Measurements from ENCODE around the gene PDE4B.

Gene PDE4B

DNA sequence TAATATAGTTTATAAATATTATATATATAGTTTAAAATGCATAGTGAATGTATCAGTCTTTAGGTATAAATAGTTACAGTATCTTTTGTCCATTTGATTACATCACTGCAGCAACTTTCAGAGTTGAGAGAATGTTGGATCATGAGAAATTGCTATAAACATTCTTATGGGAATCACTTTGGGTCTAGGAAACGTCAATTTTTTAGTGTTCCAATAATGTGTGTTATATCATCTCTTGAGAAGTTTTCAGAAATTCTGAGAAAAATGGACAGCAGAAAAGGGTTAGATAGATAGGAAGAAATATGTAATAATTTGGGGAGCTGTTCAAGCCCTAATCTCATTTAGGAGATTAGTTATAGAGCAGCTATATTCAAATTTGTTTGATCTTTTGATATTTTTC, 556.1 kb downstream of the PDE4B start:
- no peak for DNase-seq

DNA sequence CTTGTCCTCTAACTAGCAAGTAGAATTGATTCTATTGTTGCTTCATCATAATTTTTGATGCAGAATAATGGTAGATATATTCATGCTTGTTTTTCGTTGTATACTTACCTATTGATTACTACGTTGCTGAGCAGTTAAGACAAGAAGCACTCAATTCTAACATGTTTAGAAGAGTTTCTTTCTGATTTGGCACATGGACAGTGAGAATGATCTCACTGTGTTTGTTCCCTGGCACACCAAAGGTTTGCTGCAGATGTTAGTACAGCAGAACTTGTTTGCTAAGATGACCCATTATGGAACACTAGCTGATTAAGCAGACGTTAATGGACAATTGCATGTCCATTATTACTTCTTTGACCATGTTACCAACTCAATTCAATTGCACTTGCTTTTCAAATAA, 556.5 kb downstream of the PDE4B start:
- no peak for DNase-seq

DNA sequence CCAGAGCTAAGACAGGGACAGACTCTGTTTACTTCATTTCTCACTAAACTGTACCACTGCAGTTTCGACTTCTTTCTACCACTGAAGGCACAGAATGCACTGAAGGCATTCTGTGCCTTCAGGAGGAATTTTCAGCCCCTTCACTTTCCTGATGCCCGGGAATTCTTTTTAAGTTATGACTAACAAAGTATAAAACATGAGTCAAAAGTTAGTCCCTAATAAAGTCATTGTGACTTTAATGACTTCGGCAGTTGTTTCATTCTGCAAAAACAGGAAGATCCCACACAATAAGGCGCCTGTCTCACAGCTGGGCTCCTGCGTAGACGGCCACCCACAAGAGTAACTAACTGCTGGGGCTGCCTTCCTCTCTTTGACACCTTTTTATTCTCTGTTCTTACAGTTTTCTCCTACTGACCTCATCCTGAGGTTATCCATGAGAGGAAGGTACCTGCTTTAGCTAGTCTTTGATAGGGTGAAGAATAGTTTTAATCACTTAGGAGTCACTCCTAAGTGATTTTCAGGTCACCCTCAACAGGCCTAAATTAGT, 557.4 kb downstream of the PDE4B start:
- peak; percentile 58 for DNase-seq

DNA sequence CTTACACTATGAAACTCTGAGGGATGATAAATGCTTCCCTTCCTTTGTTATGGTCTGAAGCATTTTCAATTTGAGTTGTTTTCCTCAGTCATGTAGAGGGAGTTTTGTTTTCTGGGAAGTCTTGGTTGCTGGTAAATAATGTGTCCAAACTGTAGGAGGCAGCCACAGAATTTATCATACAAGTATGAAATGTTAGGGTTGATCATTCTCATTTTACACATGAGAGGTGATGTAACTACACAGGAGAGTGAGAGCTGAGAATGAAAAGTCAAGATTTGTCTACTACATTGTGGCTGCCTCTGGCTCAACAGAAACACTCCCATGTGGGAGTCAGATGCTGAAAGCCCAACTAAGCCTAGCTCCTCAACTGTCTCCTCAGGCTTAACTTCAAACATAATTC, 558.8 kb downstream of the PDE4B start:
- DNase-seq: no peak

DNA sequence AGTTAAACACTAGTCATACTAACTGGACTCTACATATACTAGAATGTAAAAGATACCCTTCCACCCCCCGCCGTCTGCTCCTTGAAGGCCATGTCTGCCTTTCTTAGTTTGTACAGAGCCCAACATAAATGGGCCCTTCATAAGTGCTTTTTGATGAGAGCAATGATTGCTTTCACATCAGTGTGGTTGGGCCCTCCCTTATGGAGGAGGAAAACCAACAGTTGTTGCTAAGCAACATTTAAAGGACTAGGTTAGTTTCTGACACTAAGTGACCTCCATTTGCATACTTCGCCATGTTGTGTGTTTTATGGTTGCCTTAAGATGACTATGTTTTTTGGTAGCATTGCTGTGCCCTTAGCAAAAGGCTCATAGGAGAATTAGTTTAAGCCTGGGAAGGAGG, 559.2 kb downstream of the PDE4B start:
- no peak for DNase-seq

DNA sequence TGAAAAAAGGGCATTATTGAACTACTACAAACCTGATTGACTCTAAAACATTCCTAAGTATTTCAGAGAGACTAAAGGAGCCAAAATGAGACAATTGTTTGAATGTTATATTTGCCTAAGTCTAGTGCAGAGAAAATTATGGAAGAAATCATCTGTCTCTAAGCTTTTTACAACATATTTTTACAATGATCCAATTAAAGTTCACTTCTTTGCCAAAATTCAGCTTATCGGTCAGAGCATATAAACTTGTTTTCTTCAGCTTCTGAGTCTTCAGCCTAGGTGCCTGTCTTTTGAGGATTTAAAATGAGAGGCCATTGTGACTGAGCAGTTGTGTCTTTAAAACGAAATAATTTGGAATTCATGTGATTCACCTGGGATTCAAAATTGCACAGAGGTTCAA, 560.1 kb downstream of the PDE4B start:
- DNase-seq: no peak

DNA sequence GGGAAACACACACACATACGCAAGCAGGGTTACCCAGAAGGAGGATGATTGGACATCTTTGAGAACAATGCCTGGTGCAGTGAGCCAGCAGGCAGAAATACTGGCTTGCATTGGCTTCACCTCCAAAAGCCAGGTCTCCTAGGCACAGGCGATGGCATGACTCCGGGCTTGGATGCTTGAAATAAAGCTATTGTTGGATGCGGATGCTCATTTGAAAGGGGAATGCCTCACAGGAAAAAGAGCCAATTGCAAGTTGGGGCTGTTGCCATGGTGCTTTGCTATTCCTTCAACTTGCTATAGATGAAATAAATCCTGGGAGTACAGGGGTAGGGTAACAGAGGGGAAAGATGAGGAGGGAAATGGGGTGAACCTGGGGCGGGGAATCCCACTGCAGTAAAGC, 560.6 kb downstream of the PDE4B start:
- DNase-seq: no peak

DNA sequence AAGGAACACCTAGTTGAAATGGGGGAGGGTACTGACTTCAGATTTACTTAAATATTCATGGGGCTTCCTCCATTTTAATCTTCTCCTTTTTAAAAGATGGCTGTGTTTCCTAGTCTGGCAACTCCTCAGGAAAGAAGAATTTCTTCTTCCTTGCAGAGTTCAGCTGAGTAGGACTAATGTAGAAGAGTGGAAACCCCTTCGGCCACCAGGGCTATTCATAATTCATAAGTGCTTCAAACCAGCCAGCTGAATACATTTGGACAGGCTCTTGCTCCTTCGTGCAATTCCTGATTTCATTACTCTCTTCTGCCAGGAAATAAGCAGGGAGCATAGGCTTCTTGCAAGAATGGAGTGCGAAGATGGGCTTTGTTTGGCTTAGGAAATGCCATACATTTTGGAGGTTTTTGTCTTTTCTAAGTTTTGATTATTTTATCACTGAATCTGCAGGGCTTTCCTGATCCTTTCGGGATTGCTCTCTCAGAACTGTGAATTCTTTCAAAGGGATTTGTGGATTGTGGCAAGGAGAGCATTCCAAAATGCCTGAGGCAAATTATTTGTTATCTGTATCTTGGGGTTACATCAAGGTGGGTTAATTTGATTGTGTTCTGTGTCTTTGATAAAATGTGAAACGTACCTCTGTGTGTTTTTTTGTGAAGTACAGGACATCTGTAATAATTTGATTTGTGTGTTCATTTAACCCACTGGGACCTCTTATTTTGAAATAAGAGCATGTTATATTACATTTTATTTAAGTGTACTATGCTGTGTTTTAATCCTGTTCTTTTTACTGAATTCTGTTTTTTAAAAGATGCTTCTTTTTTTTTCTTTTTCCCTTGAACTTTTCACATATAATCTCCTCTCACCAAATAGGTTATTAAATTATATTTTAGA, 561.9 kb downstream of the PDE4B start:
- DNase-seq: no peak

DNA sequence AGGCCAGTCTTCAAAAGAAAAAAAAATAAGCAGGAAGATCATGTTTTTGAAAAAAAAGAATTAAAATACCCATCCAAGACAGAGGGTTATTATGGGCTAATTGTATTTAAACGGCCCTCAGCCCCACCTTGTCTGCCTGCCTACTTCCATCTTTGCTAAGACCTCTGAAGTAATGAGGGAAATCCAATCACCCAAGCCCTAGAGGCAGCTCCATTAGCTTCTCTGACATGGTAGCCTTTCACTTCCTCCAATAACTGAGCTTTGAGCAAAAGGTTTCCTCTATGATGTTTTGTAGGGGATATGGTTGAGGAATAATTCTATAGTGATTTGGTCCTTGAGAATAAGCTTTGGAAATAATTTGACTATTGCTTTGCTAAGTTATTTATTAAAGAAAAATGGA, 563.1 kb downstream of the PDE4B start:
- no peak for DNase-seq

DNA sequence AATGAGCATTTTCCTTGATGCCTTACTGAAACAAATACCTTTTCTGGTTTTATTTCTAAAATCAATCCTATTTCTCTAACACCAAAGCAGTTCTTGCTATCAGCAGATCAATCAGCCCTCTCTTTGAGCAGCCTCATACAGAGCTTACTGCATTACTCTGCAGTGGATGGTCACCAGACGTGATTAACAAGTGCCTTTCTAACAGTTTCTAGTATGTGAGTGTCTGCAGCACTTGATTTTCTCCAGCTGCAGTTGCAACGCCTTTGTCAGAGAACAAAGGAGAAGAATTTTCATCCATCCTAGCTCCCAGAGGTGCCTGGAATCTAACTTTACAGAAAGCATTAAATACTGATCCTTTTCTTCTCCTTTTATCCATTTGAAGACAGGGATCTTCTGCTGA, 563.9 kb downstream of the PDE4B start:
- DNase-seq: no peak

DNA sequence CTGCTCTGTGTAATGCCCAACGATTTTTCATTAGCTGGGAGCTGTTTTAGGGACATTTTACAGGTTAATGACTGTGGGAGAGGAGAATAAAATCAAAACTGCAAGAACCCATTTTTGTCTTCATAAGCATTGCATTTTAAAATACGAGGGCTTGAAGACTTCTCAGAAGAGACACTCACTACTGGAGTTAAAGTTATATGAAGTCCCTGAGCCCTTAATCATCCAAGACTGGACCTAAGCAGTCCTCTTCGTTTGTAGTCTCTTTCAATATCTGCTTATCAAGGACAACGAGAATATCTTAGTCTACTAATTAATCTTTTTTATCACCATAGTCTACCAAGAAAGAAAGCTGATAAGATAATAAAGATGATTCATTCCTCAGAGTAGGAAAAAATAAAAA, 564.3 kb downstream of the PDE4B start:
- no peak for DNase-seq

DNA sequence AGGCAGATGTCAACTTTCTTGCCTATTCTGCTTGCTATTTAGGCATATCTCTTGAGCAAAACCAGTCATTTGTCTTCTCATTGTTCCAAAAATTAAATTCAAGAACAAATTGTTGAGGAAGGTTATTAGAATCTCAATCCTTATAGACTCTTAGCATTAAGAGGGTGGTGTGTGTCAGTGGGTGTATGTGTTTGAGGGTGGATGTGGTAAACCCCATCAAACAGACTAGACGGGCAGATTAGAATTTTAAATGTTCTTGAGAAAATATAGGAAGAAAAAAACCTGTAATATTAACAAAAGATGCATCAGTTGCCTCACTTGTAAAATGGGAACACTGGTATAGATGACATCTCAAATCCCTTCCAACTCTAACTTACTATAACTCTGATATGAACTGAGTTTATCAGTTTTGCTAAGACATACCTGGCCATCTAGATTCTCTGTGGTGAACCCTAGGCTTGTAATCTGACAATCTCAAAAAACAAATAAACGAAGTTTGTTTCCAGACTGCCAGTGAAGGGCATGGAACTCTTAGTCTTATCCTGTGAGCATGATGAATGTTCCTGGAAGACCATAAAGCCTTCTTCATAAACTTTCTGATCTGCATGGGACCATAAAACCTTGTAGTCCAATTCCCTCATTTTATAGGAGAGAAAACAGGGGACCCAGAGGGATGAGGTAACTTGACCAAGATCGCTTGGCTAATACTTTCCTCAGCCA, 564.9 kb downstream of the PDE4B start:
- no peak for DNase-seq

DNA sequence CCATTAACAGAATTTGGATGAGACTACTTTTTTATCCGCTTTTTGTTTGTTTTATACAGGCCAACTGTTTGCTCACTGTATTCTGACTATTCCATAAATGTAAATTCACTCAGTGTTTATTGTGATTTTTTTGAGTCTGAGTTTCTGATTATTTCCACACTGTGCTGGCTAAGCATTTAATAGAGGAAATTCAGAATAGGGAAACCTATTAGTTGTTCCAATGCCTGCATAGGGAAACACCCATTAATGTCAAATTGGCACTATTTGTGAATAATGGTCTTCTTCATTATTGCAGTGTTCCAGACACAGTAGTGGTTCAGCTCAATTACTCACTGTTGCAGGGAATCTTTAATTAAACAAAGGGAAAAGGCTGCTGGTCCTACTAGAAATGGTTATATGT, 566.6 kb downstream of the PDE4B start:
- no peak for DNase-seq

DNA sequence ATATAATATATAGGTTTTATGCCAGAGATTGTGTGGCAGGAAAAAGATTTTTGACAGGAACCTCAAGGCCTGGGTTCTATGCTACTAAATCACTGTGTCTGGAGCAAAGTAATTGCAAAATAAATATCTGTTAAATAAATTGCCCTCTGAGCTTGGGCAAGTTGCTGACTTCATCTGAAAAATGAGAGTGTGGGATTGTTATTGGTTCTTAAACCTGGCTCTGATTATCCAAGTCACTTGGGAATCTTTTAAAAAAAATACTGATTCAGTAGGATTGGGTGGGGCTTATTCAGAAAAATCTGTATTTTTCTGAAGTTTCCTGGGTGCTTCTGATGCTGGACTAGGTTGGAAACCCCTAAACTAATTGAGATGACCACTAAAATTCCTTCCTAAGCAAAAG, 567.1 kb downstream of the PDE4B start:
- DNase-seq: no peak

DNA sequence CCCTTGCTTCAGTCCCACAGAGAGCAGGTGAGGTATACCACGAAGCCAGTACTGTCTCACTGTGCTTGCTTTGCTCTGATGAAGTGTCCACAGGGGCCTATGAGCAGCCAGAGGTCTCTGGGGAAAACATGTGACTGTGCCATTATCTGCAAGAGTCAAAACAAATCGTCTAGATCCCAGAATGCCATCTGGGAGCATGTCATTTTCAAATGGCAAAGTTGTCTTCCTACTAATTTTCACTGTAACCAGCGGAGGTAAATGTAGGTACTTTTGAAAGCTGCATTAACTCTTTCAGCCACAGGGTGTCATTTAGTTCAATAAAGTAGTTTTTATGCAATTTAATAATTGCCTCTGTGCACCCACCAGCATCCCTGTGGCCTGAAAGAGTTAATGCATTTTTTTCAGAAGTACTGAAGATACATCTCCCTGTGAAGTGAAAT, 567.6 kb downstream of the PDE4B start:
- DNase-seq: no peak

DNA sequence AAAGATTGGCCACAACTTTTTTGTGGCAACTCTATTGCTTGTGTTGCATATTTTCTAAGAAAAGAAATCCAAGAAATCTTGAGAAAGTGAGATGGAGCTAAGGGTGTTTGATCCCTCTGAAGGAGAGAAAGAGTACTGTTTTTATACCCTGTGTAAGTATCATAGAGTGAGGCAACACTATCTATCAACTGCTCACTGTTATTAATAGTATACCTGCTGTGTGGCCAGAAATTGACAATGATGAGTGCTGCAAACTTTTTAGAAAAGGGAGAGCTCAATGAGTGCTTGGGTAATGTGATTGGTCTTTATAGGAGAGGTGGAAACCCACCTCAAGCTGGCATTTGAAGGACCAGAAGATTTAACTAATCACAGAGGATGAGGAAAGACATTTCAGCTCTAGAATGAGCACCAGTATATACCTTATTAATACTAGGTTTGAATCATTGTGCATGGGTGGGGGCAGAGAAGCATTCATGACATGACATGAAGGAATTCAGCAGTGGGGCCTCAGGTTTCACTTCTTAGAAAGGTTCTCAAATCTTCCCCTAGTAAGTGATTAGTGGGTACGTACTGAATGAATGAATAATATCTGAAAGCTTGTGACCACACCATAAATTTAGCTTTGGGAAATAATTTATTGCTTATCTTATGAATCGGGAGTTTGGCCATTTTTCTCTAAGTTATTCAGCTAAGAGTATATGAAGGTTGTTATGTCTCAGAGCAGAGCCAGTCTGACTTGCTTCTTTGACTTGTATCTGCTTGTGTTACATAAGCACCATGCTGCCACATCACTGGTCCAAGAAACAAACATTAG, 572.1 kb downstream of the PDE4B start:
- no peak for DNase-seq

DNA sequence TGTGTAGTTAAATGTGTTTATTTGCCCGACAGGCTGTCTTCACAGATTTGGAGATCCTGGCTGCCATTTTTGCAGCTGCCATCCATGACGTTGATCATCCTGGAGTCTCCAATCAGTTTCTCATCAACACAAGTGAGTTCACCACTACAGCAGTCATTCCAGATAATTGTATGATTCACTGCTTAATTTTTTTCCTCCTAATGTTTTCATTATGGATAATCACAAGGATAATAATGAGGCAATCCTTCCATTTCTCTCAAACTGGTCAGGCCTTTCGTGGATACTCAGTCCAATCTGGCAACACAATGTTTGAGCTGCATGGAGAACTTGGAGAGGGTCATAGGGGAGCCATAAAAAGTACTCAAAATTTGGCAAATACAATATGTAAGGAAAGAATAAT, 572.9 kb downstream of the PDE4B start:
- no peak for DNase-seq

DNA sequence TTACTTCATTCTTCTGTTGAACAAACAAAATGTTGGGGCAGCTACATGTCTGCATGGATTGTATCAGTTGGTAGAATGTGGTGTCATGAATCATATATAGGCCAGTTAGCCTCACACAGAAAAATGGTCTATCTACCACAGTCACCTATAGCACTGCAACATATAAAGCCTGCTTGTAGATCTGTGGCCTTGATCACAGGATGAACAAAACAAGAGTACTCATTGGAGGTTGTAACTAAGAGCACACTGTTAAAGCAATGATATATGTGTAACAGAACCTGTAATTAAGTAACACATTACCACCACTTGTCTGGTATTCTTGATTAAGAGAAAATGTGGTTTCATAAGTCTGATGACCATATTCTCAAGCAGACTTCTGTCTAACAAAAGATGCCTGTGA, 573.9 kb downstream of the PDE4B start:
- no peak for DNase-seq

DNA sequence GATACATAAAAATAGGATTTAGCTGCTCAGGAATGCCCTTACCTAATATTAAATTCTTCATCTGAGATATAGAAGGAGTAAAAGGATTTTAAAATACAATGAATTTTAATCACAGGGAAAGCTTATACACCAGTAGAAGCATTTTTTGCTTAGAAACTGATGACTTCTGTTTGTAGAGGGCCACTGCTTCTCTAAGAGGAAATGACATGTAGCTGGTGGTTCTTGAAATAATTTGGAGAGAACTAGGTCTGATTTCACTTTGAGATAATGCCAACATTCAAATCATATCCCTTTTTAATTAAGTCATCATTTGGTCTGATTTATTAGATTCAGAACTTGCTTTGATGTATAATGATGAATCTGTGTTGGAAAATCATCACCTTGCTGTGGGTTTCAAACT, 574.7 kb downstream of the PDE4B start:
- DNase-seq: no peak

DNA sequence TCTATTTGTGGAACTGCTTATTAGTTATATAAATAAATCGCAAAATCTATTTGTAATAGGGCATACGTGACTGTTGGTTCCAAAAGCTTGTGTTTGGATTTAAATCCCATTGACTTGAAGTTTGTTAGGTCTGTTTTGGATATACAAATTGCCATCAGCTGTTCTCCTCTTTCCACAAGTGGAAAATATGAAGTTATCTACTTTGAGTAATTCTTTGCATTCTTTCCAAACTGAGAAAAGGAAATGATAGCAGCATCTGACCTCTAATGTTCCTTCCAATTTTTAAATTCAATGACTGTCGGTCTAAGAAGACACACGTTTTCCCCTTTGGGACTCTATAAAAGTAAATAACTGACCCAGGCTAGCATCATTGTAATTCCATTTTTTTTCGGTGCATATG, 575.6 kb downstream of the PDE4B start:
- no peak for DNase-seq

DNA sequence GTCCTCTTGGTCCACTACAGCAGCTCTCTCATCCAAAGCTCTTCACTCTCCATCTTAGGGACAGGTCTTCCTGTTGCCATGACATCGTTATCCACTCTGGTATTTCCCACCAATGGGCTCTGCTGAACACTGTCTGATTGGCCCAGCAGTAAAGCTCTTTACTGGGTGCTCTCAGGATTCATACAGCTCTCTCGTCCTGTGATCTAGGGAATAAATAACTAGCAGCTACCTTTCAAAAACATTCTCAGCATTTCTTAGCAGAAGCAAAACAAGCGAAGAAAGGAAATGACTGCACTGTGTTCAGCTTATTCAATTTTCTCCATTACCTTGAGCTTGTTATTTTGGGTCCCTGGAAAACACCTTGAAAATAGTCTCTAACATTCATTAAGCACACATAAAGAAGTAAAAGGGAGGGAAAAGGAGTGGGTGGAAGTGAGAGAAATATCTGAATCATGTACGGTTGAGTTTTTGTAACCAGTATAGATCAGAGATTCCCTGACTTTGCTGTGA, 577.8 kb downstream of the PDE4B start:
- no peak for DNase-seq

DNA sequence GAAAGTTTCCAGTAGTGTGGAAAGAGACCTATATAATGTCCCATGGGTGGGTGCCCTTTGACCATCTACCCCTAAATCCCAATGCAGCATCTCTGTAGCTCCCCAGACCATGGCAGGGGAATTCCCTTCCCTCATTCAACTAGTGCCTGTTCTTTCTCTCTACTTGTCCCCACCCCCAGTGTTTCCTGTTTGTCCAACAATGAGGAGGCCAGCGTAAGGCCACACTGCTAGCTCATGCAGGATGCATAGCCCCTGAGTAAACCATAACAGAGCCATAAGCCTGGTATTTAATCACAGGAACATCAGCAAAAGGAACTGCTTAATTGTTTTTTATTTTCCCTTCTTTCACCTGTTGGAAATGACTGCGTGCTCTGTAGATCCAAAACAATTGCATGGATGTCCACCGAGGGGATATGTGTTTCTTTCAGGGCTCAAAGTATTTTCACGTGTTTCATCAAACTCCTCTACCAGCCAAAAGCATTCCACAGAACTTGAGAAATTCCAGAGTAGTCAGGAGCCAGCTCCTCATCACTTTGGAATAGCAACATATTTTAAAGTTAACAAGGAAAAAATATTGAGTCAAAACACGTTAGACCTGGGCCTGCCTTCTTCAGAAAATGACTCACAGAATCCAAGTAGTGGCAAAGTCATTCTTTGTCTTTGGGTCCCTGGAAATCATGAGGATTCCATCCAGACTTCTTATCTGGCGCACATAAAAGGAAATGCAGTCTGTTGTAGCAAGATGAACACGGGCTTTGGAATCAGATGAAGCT, 578.7 kb downstream of the PDE4B start:
- no peak for DNase-seq

Measured in islet precursor cell (in vitro differentiated cells).